IMR-90 (cell line): ENCODE results near the gene MUC5B. TPM values are rescaled to one million over a fixed set of nuclear protein-coding genes. Genes with fewer than 3 reads are reported as not detected.

Experiments used
- ATAC-seq: fragments of 200-7000 bp; cut with Tn5 transposase; 2 replicates; pipeline ENCODE4 v1.9.1; 2020; ENCODE audit warnings: low read depth, mild to moderate bottlenecking, moderate library complexity
- BruUV-seq: library from RNA; stranded (reverse); fragments of 400-500 nt; replicated peaks from 2 replicates; lab custom pipeline; 2021; lab: Mats Ljungman, UMichigan
- CTCF ChIA-PET: fragments of 300-600 bp; formaldehyde crosslinking; extraction: SDS; loops from one replicate; lab custom pipeline; 2021; ENCODE audit warnings: antibody characterized with exemption; lab: Yijun Ruan, JAX
- POLR2A ChIA-PET: fragments of 300-600 bp; sonication (Branson Sonifier 250); formaldehyde crosslinking; loops from one replicate; lab custom pipeline; 2022; ENCODE audit warnings: antibody characterized with exemption; ENCODE audit not compliant: unreplicated experiment; lab: Charles Lee
- DNase-seq: peaks from one replicate; pipeline ENCODE4 v3.0.0; 2013
- H2AFZ ChIP-seq: replicated peaks from 2 replicates; pipeline ENCODE3; 2013; ENCODE audit warnings: low read length, mild to moderate bottlenecking; ENCODE audit not compliant: poor library complexity
- H2AK5ac ChIP-seq: 2 replicates; pipeline ENCODE4 v1.6.1; 2013; ENCODE audit warnings: low read depth, low read length, inconsistent platforms
- H2AK9ac ChIP-seq: replicated peaks from 2 replicates; pipeline ENCODE3; 2013; ENCODE audit warnings: mild to moderate bottlenecking, low read depth, low read length, moderate library complexity; ENCODE audit not compliant: poor library complexity
- H2BK120ac ChIP-seq: 2 replicates; pipeline ENCODE4 v1.6.1; 2013; ENCODE audit warnings: low read depth, low read length, inconsistent platforms
- H2BK15ac ChIP-seq: 3 replicates; pipeline ENCODE4 v1.6.1; 2013; ENCODE audit warnings: low read depth, low read length, inconsistent platforms
- H2BK20ac ChIP-seq: 2 replicates; pipeline ENCODE4 v1.6.1; 2013; ENCODE audit warnings: low read depth, mild to moderate bottlenecking, inconsistent platforms, low read length, moderate library complexity
- H2BK5ac ChIP-seq: 2 replicates; pipeline ENCODE4 v1.6.1; 2013; ENCODE audit warnings: mild to moderate bottlenecking, low read depth, low read length, inconsistent platforms; ENCODE audit not compliant: poor library complexity, severe bottlenecking
- H3K14ac ChIP-seq: replicated peaks from 2 replicates; pipeline ENCODE4 v1.6.1; 2013; ENCODE audit warnings: low read depth, low read length, inconsistent platforms
- H3K18ac ChIP-seq: 2 replicates; pipeline ENCODE4 v1.6.1; 2013; ENCODE audit warnings: low read depth, low read length, control low read depth
- H3K23ac ChIP-seq: 2 replicates; pipeline ENCODE4 v1.6.1; 2013; ENCODE audit warnings: low read depth, low read length, inconsistent platforms
- H3K27ac ChIP-seq: 2 replicates; pipeline ENCODE4 v1.5.1; 2013; ENCODE audit warnings: mild to moderate bottlenecking, control low read depth, low read length; ENCODE audit not compliant: insufficient read depth
- H3K27me3 ChIP-seq: 2 replicates; pipeline ENCODE4 v1.6.1; 2013; ENCODE audit warnings: low read length; ENCODE audit not compliant: control insufficient read depth, insufficient read depth
- H3K36me3 ChIP-seq: 2 replicates; pipeline ENCODE4 v1.6.1; 2013; ENCODE audit warnings: low read length, mixed read lengths; ENCODE audit not compliant: control insufficient read depth, insufficient read depth
- H3K4ac ChIP-seq: 2 replicates; pipeline ENCODE4 v1.6.1; 2013; ENCODE audit warnings: low read depth, low read length, inconsistent platforms
- H3K4me1 ChIP-seq: 2 replicates; pipeline ENCODE4 v1.6.1; 2013; ENCODE audit warnings: low read length, mixed read lengths; ENCODE audit not compliant: control insufficient read depth, insufficient read depth
- H3K4me2 ChIP-seq: 2 replicates; pipeline ENCODE4 v1.6.1; 2013; ENCODE audit warnings: low read depth, mild to moderate bottlenecking, control low read depth, low read length, moderate library complexity
- H3K4me3 ChIP-seq: 2 replicates; pipeline ENCODE4 v1.5.1; 2013; ENCODE audit warnings: low read depth, mild to moderate bottlenecking, control low read depth, low read length, moderate library complexity; ENCODE audit not compliant: insufficient read depth
- H3K56ac ChIP-seq: 2 replicates; pipeline ENCODE4 v1.6.1; 2013; ENCODE audit warnings: low read length, inconsistent platforms; ENCODE audit not compliant: insufficient read depth; ENCODE audit errors: extremely low read depth
- H3K79me1 ChIP-seq, 2 experiments: 2 replicates each; pipeline ENCODE4 v1.6.1; 2013; ENCODE audit warnings: low read length in 2 of 2, inconsistent platforms in 1 of 2, low read depth in 1 of 2
- H3K9ac ChIP-seq: 2 replicates; pipeline ENCODE4 v1.6.1; 2013; ENCODE audit warnings: low read depth, low read length, control low read depth
- H3K9me1 ChIP-seq: 2 replicates; pipeline ENCODE4 v1.6.1; 2013; ENCODE audit warnings: low read length, inconsistent platforms; ENCODE audit not compliant: insufficient read depth
- H3K9me3 ChIP-seq: 2 replicates; pipeline ENCODE4 v1.6.1; 2013; ENCODE audit warnings: low read length; ENCODE audit not compliant: control insufficient read depth, insufficient read depth
- H4K20me1 ChIP-seq: 2 replicates; pipeline ENCODE4 v1.6.1; 2013; ENCODE audit warnings: low read length, inconsistent platforms; ENCODE audit not compliant: insufficient read depth
- H4K5ac ChIP-seq: 2 replicates; pipeline ENCODE4 v1.6.1; 2013; ENCODE audit warnings: mild to moderate bottlenecking, low read depth, low read length, control low read depth
- H4K8ac ChIP-seq, 2 experiments: 2 replicates each; pipeline ENCODE4 v1.6.1; 2013; ENCODE audit warnings: low read depth in 2 of 2, low read length in 2 of 2, control low read depth in 1 of 2, inconsistent platforms in 1 of 2
- H4K91ac ChIP-seq: 2 replicates; pipeline ENCODE4 v1.6.1; 2013; ENCODE audit warnings: low read depth, low read length, inconsistent platforms; ENCODE audit not compliant: insufficient read depth
- BHLHE40 ChIP-seq: fragments of 150-350 bp; IDR thresholded peaks from 2 replicates; pipeline ENCODE4 v1.6.1; 2016; ENCODE audit warnings: mild to moderate bottlenecking, low read depth, low read length
- CEBPB ChIP-seq: IDR thresholded peaks from 2 replicates; pipeline ENCODE4 v1.6.1; 2012; ENCODE audit warnings: low read depth, low read length, improper control_type of control experiment
- CHD1 ChIP-seq: IDR thresholded peaks from 2 replicates; pipeline ENCODE4 v1.6.1; 2012; ENCODE audit warnings: low read depth, low read length, improper control_type of control experiment
- CTCF ChIP-seq: conservative IDR thresholded peaks from 2 replicates; pipeline ENCODE4 v1.5.1; 2012; ENCODE audit warnings: mild to moderate bottlenecking, low read depth, low read length, improper control_type of control experiment
- ELK1 ChIP-seq: fragments of 150-350 bp; IDR thresholded peaks from 2 replicates; pipeline ENCODE4 v1.6.1; 2016; ENCODE audit warnings: low read depth, mild to moderate bottlenecking, low read length, moderate library complexity, borderline replicate concordance
- MAFK ChIP-seq: IDR thresholded peaks from 2 replicates; pipeline ENCODE4 v1.6.1; 2012; ENCODE audit warnings: low read depth, low read length, improper control_type of control experiment
- MAZ ChIP-seq: IDR thresholded peaks from 2 replicates; pipeline ENCODE4 v1.6.1; 2012; ENCODE audit warnings: low read depth, mild to moderate bottlenecking, low read length, improper control_type of control experiment, moderate library complexity, borderline replicate concordance
- MXI1 ChIP-seq: IDR thresholded peaks from 2 replicates; pipeline ENCODE4 v1.6.1; 2012; ENCODE audit warnings: low read depth, mild to moderate bottlenecking, low read length, moderate library complexity, borderline replicate concordance
- NFE2L2 ChIP-seq: fragments of 150-350 bp; IDR thresholded peaks from 2 replicates; pipeline ENCODE4 v1.6.1; 2016; ENCODE audit warnings: low read depth, mild to moderate bottlenecking, low read length
- POLR2A ChIP-seq: IDR thresholded peaks from 2 replicates; pipeline ENCODE4 v1.6.1; 2012; ENCODE audit warnings: mild to moderate bottlenecking, low read depth, low read length
- RCOR1 ChIP-seq: IDR thresholded peaks from 2 replicates; pipeline ENCODE4 v1.6.1; 2012; ENCODE audit warnings: mild to moderate bottlenecking, low read length, improper control_type of control experiment; ENCODE audit not compliant: insufficient replicate concordance
- RFX5 ChIP-seq: IDR thresholded peaks from 2 replicates; pipeline ENCODE4 v1.8.0; 2012; ENCODE audit warnings: low read depth, mild to moderate bottlenecking, low read length, moderate library complexity
- SMC3 ChIP-seq: fragments of 150-350 bp; IDR thresholded peaks from 2 replicates; pipeline ENCODE4 v1.6.1; 2016; ENCODE audit warnings: low read depth, mild to moderate bottlenecking, antibody characterized with exemption, low read length, moderate library complexity
- USF2 ChIP-seq: fragments of 150-350 bp; IDR thresholded peaks from 2 replicates; pipeline ENCODE4 v1.6.1; 2017; ENCODE audit warnings: mild to moderate bottlenecking, antibody characterized with exemption, low read length, low read depth
- WGBS, 2 experiments: methylation state at CpG; one replicate each; pipeline versions ENCODE4 v1.1.5 to v1.1.7; 2013; ENCODE audit warnings: missing lambda C conversion rate in 2 of 2; ENCODE audit not compliant: insufficient read length in 1 of 2; ENCODE audit errors: extremely low coverage in 2 of 2; 5-methylcytosine and 5-hydroxymethylcytosine counted together
- dilution Hi-C: fragments of 300-500 bp; cut with HindIII; formaldehyde crosslinking; loops from one replicate; pipeline ENCODE4 v1.14.3; 2018; ENCODE audit warnings: low sequenced_read_pairs; ENCODE audit not compliant: unreplicated experiment
- in situ Hi-C: fragments of 300-500 bp; cut with MboI; formaldehyde crosslinking; loops from 3 replicates; pipeline ENCODE4 v1.14.3; 2019; ENCODE audit warnings: low sequenced_read_pairs, inconsistent platforms, mixed read lengths
- intact Hi-C: fragments of 100-400 bp; cut with micrococcal nuclease; formaldehyde crosslinking; loops from 2 replicates; pipeline ENCODE4 v1.10.0; 2022
- polyA plus RNA-seq, 3 experiments: library from polyadenylated mRNA; depleted of rRNA; stranded (reverse); fragments of >200 nt; gene quantifications; 2 replicates each; pipeline ENCODE4 v1.2.3, GENCODE V29; 2012; ENCODE audit warnings: low replicate concordance in 1 of 3
- total RNA-seq: library from RNA; depleted of rRNA; stranded (reverse); fragments of >200 nt; gene quantifications from 2 replicates; pipeline ENCODE4 v1.2.3, GENCODE V29; 2012

Gene MUC5B
- total and polyA plus RNA-seq, 2 of the 4 experiments (the other 2 are of a cell fraction): not detected

- POLR2A ChIA-PET: no interaction called here
- 94% methylated on average over 3 of the region's 9 CpGs; no CpG with 5 or more reads in 1 of the 2 experiments for WGBS, 2 experiments
Observed at GRCh38 chr11:1267441-1268100, 44.7 kb downstream of the MUC5B start.

More at GRCh38 chr11:1267441-1268100, 44.7 kb downstream of the MUC5B start:
- H3K79me1 ChIP-seq: no peaks in the 10 kb centered on the region
- peaks cover 5% of the 10 kb centered on the region; the same call in 1 of the 2 replicates for H3K9me1 ChIP-seq
- TF ChIP-seq ELK1 (no peak), CHD1 (no peak), RCOR1 (no peak), BHLHE40 (no peak), USF2 (no peak), MAZ (no peak), CTCF (no peak), RFX5 (no peak), MAFK (no peak), CEBPB (no peak), NFE2L2 (no peak), SMC3 (no peak), POLR2A (no peak), MXI1 (no peak)
- no peaks in the 10 kb centered on the region for H3K36me3 ChIP-seq
- CTCF ChIA-PET: interaction anchor here (0.6 kb wide), 1 partner anchor 307 kb away, joined by 6 read pairs; no protein-coding TSS in a partner anchor
- no peak overlapping the region for H4K5ac ChIP-seq
- no peak overlapping the region for H4K8ac ChIP-seq
- H2AK5ac ChIP-seq: no peak overlapping the region
- no peak overlapping the region for H3K4me2 ChIP-seq
- no peaks in the 10 kb centered on the region for H4K20me1 ChIP-seq
- no peak overlapping the region for H3K9ac ChIP-seq
- no peak overlapping the region for H3K4me3 ChIP-seq
- no peak overlapping the region for H3K4ac ChIP-seq
- no peak overlapping the region for H2BK15ac ChIP-seq
- intact Hi-C loops: no loop called here
- no peaks in the 10 kb centered on the region for H3K9me3 ChIP-seq
- no peak overlapping the region for H2AFZ ChIP-seq
- no peak overlapping the region for H2BK5ac ChIP-seq
- no peak overlapping the region for H2BK120ac ChIP-seq
- no TSS peak for BruUV-seq
- H3K4me1 ChIP-seq: peaks cover 6% of the 10 kb centered on the region; the same call in 1 of the 2 replicates
- no peak overlapping the region for H4K91ac ChIP-seq
- H3K18ac ChIP-seq: no peak overlapping the region
- no peak overlapping the region for H2AK9ac ChIP-seq
- no peaks in the 10 kb centered on the region for H3K27me3 ChIP-seq
- H2BK20ac ChIP-seq: no peak overlapping the region
- H3K56ac ChIP-seq: no peak overlapping the region
- H3K27ac ChIP-seq: no peak overlapping the region
- no peak overlapping the region for H3K23ac ChIP-seq
- in situ Hi-C loops: no loop called here
- ATAC-seq (no peak), DNase-seq (no peak)
- dilution Hi-C loops: no loop called here
- H3K14ac ChIP-seq: no peak overlapping the region
